Pancreas (tissue), 10 donors: Measurements from ENCODE around the gene SPINDOC. TPM values are rescaled to one million over a fixed set of nuclear protein-coding genes. Genes with fewer than 3 reads are reported as not detected.

Experiments used
- ATAC-seq, 4 donors: fragments of 200-7000 bp; cut with Tn5 transposase; one replicate each; pipeline versions ENCODE4 v1.8.0 to v1.9.1; 2020; ENCODE audit warnings: mild to moderate bottlenecking in 4 of 4, moderate library complexity in 4 of 4
- DNase-seq, 6 donors: peaks; one replicate each; pipeline ENCODE4 v3.0.0-alpha.2; 2020
- FAIRE-seq: peaks from 2 replicates; lab custom pipeline; 2012; peaks lifted over from hg19 to GRCh38; lab: Jason Lieb, UNC
- H3K27ac ChIP-seq, 4 donors: fragments of 200-600 bp; sonication (generic); 1 replicate in 3 of 4; 2 replicates in 1 of 4; pipeline versions ENCODE4 v1.5.0 to v1.8.0; 2020
- H3K27me3 ChIP-seq, 4 donors: fragments of 200-600 bp; one replicate each; pipeline ENCODE4 v1.8.0; 2021
- H3K36me3 ChIP-seq, 3 donors: fragments of 200-600 bp; sonication (generic) in 1 of 3; one replicate each; pipeline versions ENCODE4 v1.5.0 to v1.8.0; 2020 to 2021
- H3K4me1 ChIP-seq, 3 donors: fragments of 200-600 bp; one replicate each; pipeline ENCODE4 v1.8.0; 2021
- H3K4me3 ChIP-seq, 4 donors: fragments of 200-600 bp; sonication (generic) in 2 of 4; one replicate each; pipeline versions ENCODE4 v1.5.0 to v1.8.0; 2020 to 2021
- H3K9me3 ChIP-seq, 4 donors: fragments of 200-600 bp; one replicate each; pipeline ENCODE4 v1.8.0; 2021
- CTCF ChIP-seq, 4 donors: fragments of 200-600 bp; sonication (generic) in 3 of 4; IDR thresholded peaks; one replicate each; pipeline versions ENCODE4 v1.5.0 to v1.8.0; 2021; ENCODE audit warnings: antibody characterized with exemption in 4 of 4
- WGBS, 2 donors: extraction: QIAGEN DNeasy Blood & Tissue Kit; methylation state at CpG; one replicate each; pipeline ENCODE4 v1.1.7; 2013; 5-methylcytosine and 5-hydroxymethylcytosine counted together
- intact Hi-C, 3 donors: fragments of 100-400 bp; cut with DNase I; formaldehyde crosslinking; loops; one replicate each; pipeline versions ENCODE4 v1.11.1 to v1.14.2; 2022
- polyA plus RNA-seq, 2 donors: library from polyadenylated mRNA; stranded (reverse); fragments of 200-250 nt; gene quantifications; one replicate each; pipeline ENCODE4 v1.2.3, GENCODE V29; 2013
- total RNA-seq, 6 donors: library from RNA; stranded (reverse); fragmentation: NEBNext Ultra II Directional in 4 of 6; extraction: Animal tissue kit (Norgen Biotek cat#: 25700) in 4 of 6; gene quantifications; one replicate each; pipeline versions ENCODE4 v1.2.1 to v1.2.4, GENCODE V29; 2021 to 2023
- donor health status: healthy with polysubstance abuse.
- donor health status: DM: no; HTN: no; CAD: no; lungs with moderate emphysema.
- donor health status: DM: no; HTN: no; CAD: no.
- donor health status: control.
- donor health status: control.
- donor health status: Bipolar disorder and iron deficiency.
- donor health status: DM: yes; HTN: yes; CAD: no.
- donor health status: DM: no; HTN: no; CAD: no.
- donor health status: DM: no; HTN: no; CAD: no.
- donor health status: DM: yes; HTN: yes; CAD: no.

Gene SPINDOC
- total RNA-seq, result 1 to 10 TPM; 2.5 to 7.8 (median 4.3) TPM
- polyA plus RNA-seq, result 1 to 10 TPM; 8.0 to 8.3 TPM

GRCh38 chr11:63813035-63813562, at the start of gene SPINDOC:
Gene SPINDOC, plus strand, starts transcription at chr11:63813456. Its CDS starts 231 bp downstream, at chr11:63813687.
- peak within 1 kb of the TSS in 3 of 4 donors; percentile 29 to 51 (median 46) for H3K27ac ChIP-seq

GRCh38 chr11:63763496-63764339, 49.5 kb upstream of the SPINDOC start:
- FAIRE-seq, result no peak
- Histone ChIP-seq H3K27me3 (no peaks in the 10 kb centered on the region), H3K9me3 (no peaks in the 10 kb centered on the region), H3K4me3 (peak overlapping the region in 3 of 4 donors; percentile 12 to 42 (median 39)), H3K36me3 (peaks cover 0 to 7% (median 0%) of the 10 kb centered on the region in 3 donors), H3K4me1 (peaks cover 0 to 3% (median 0%) of the 10 kb centered on the region in 3 donors), H3K27ac (no peak overlapping the region)
- 86 to 87% methylated on average over 57 to 82 of the region's 82 CpGs for WGBS, 2 donors
- no peak for ATAC-seq
- DNase-seq, result peak in 4 of 6 donors; percentile 38 to 76 (median 52)
- intact Hi-C loops, result loop anchor here in 2 of 3 donors (10.0 kb wide), 2 partner anchors 71 to 181 kb away; partner anchors contain the start of gene MARK2 (in 1 of the 2)
- no peak for TF ChIP-seq CTCF (IDR thresholded peaks at IDR 0.05)

More at GRCh38 chr11:63813035-63813562, at the start of gene SPINDOC:
- FAIRE-seq, result no peak
- no peak for TF ChIP-seq CTCF (IDR thresholded peaks at IDR 0.05)
- ATAC-seq, result peak; percentile 89 to 95 (median 93)
- Histone ChIP-seq H3K36me3 (peaks cover 0 to 5% (median 0%) of the 10 kb centered on the region in 3 donors), H3K9me3 (no peaks in the 10 kb centered on the region), H3K4me3 (peak within 1 kb of the TSS; percentile 66 to 95 (median 85)), H3K4me1 (peaks cover 0 to 3% (median 0%) of the 10 kb centered on the region in 3 donors), H3K27me3 (no peaks in the 10 kb centered on the region)
- WGBS, 2 donors, result 0 to 1% methylated on average over 36 to 65 of the region's 65 CpGs
- intact Hi-C loops, result no loop called here
- DNase-seq, result peak; percentile 59 to 90 (median 75)

GRCh38 chr11:63764340-63764678, 48.9 kb upstream of the SPINDOC start:
- ATAC-seq, result no peak
- intact Hi-C loops, result loop anchor here in 2 of 3 donors (10.0 kb wide), 2 partner anchors 70 to 180 kb away; partner anchors contain the start of gene MARK2 (in 1 of the 2)
- 79 to 81% methylated on average over 19 to 23 of the region's 23 CpGs for WGBS, 2 donors
- H3K27ac ChIP-seq, result peak overlapping the region in 1 of 4 donors; percentile 26
- H3K27me3 ChIP-seq, result no peaks in the 10 kb centered on the region
- peaks cover 0 to 3% (median 0%) of the 10 kb centered on the region in 3 donors for H3K4me1 ChIP-seq
- DNase-seq, result peak in 4 of 6 donors; percentile 14 to 57 (median 30)
- no peak for FAIRE-seq
- H3K4me3 ChIP-seq, result no peak overlapping the region
- H3K9me3 ChIP-seq, result no peaks in the 10 kb centered on the region
- no peak for TF ChIP-seq CTCF (IDR thresholded peaks at IDR 0.05)
- peaks cover 0 to 7% (median 0%) of the 10 kb centered on the region in 3 donors for H3K36me3 ChIP-seq

GRCh38 chr11:63764679-63765647, 48.3 kb upstream of the SPINDOC start:
- no peak for TF ChIP-seq CTCF (IDR thresholded peaks at IDR 0.05)
- peak overlapping the region in 2 of 4 donors; percentile 26 to 36 for H3K4me3 ChIP-seq
- no peaks in the 10 kb centered on the region for H3K27me3 ChIP-seq
- peaks cover 0 to 5% (median 0%) of the 10 kb centered on the region in 3 donors for H3K36me3 ChIP-seq
- peak overlapping the region; percentile 12 to 62 (median 19) for H3K27ac ChIP-seq
- FAIRE-seq (no peak), ATAC-seq (peak; percentile 37 to 70 (median 50)), DNase-seq (peak; percentile 58 to 90 (median 72))
- intact Hi-C loops, result loop anchor here in 2 of 3 donors (5.0 to 10.0 kb wide), 3 partner anchors 70 to 182 kb away; partner anchors contain the start of gene MARK2 (in 1 of the 2)
- H3K9me3 ChIP-seq, result no peaks in the 10 kb centered on the region
- peaks cover 0 to 3% (median 0%) of the 10 kb centered on the region in 3 donors for H3K4me1 ChIP-seq
- 33 to 37% methylated on average over 23 to 30 of the region's 30 CpGs for WGBS, 2 donors
